ENCODE data around the gene TNS3. TPM values are rescaled to one million over a fixed set of nuclear protein-coding genes. Genes with fewer than 3 reads are reported as not detected.

The TNS3 gene
- total and polyA plus RNA-seq, 10 of the 15 experiments (the other 5 are each of a cell fraction or from before 2014, with no cell fraction given), result 0.27 to 2.7 (median 0.79) TPM

DNA sequence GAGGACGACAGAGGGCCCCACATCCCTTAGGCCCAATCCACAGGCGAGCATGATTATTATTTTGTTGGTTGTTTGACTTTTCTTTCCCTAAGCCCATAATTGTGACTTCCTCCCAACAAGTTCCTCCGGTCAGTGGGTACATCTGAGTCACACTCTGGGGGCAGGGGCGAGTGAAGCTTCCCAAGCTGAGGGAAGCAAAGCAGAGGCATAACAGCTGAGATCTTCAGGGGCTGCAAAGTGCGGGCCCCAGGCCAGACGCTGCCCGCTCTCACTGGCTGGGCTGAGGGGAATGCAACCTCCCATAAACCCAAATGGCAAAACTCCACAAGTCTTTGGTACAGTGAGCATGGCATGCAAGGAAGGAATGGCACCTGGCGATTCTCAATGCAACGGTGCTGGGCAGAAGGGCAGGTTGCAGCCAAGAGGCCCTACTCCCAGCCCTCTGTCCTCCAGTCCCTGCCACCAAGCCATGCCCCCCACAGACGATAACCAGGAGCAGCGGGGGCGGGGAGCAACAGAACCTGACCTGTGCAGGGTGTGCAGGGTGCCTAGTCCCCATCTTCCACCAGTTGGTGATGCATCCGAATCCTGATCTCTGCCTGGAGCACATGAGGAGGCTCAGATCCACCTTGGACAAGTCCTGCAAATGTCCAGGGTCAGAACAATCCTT lies 25.3 kb downstream of the TNS3 start:
- H3K27me3 ChIP-seq (replicated peaks in 1 of 2; ENCODE audit: control insufficient read depth in 2 of 2, insufficient read depth in 2 of 2, low read length in 1 of 2), result no peaks in the 10 kb centered on the region; a peak in 1 of 4 replicates
- H3K9me3 ChIP-seq (replicated peaks; ENCODE audit: control insufficient read depth, insufficient read depth, low read length), result no peaks in the 10 kb centered on the region
- ChIA-PET CTCF (no interaction called here), POLR2A (no interaction called here), SMC1A (ENCODE audit: uncharacterized antibody, unreplicated experiment) (no interaction called here), RAD21 (ENCODE audit: unreplicated experiment) (no interaction called here)
- no peaks in the 10 kb centered on the region for H3K79me2 ChIP-seq (ENCODE audit: control insufficient read depth, insufficient read depth, low read length)
- no TSS peak for BruUV-seq (replicated peaks)
- no peak for TF ChIP-seq ZNF207 (IDR thresholded peaks at IDR 0.05; ENCODE audit: borderline replicate concordance)
- peaks cover 9% of the 10 kb centered on the region for H3K4me1 ChIP-seq (ENCODE audit: control insufficient read depth, insufficient read depth, low read length)
- no peak overlapping the region for H3K9ac ChIP-seq (ENCODE audit: control insufficient read depth, insufficient read depth, low read length)
- H3K4me3 ChIP-seq, result no peak overlapping the region
- in situ Hi-C loops (cut with MboI) (no loop called here), intact Hi-C loops (cut with micrococcal nuclease; ENCODE audit: unreplicated experiment) (loop anchor here (5.0 kb wide), 1 partner anchor 66 kb away; no protein-coding TSS in a partner anchor)
- H2AFZ ChIP-seq (ENCODE audit: control insufficient read depth, low read depth, low read length), result no peak overlapping the region
- no peak overlapping the region for H3K4me2 ChIP-seq (ENCODE audit: control insufficient read depth, insufficient read depth)
- FAIRE-seq (no peak), DNase-seq (ENCODE audit: low read depth, low spot score) (no peak), ATAC-seq (no peak)
- H3K36me3 ChIP-seq (ENCODE audit: control insufficient read depth in 2 of 2, insufficient read depth in 2 of 2, low read length in 1 of 2), result no peaks in the 10 kb centered on the region
- WGBS (ENCODE audit: insufficient coverage, insufficient replicate concordance, low lambda C conversion rate, missing lambda C conversion rate), result 49% methylated on average over 13 of the region's 13 CpGs
- no peaks in the 10 kb centered on the region for H4K20me1 ChIP-seq (ENCODE audit: control insufficient read depth, insufficient read depth)
- no peak overlapping the region for H3K27ac ChIP-seq (ENCODE audit: control insufficient read depth, insufficient read depth)

DNA sequence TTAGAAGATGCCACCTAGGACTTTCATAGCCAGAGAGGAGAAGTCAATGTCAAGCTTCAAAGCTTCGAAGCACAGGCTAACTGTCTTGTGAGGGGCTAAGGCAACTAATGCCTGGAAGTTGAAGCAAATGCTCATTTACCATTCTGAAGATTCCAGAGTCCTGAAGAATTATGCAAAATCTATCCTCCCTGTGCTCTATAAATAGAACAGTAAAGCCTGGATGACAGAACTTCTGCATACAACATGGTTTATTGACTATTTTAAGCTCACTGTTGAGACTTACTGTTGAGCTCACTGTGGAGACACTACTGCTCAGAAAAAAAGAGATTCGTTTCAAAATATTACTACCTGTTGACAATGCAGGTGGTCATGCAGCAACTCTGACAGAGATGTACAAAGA lies 28.6 kb downstream of the TNS3 start:
- no peak overlapping the region for H3K9ac ChIP-seq (ENCODE audit: control insufficient read depth, insufficient read depth, low read length)
- CTCF ChIA-PET, result interaction anchor here (0.6 kb wide), 1 partner anchor 584 kb away, joined by 4 read pairs; no protein-coding TSS in a partner anchor
- FAIRE-seq, result no peak
- TF ChIP-seq, protein P1, sequence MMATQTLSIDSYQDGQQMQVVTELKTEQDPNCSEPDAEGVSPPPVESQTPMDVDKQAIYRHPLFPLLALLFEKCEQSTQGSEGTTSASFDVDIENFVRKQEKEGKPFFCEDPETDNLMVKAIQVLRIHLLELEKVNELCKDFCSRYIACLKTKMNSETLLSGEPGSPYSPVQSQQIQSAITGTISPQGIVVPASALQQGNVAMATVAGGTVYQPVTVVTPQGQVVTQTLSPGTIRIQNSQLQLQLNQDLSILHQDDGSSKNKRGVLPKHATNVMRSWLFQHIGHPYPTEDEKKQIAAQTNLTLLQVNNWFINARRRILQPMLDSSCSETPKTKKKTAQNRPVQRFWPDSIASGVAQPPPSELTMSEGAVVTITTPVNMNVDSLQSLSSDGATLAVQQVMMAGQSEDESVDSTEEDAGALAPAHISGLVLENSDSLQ (IDR thresholded peaks at IDR 0.05), result no peak
- TF ChIP-seq ZNF207 (IDR thresholded peaks at IDR 0.05; ENCODE audit: borderline replicate concordance), result no peak
- no peak for TF ChIP-seq POU2F2 (IDR thresholded peaks at IDR 0.05; ENCODE audit: borderline replicate concordance, low read depth, low read length)
- TF ChIP-seq JUNB (IDR thresholded peaks at IDR 0.05), result no peak
- no peak for TF ChIP-seq KAT2A (conservative IDR thresholded peaks at IDR 0.05; ENCODE audit: control insufficient read depth, low read depth, low read length)
- TF ChIP-seq, protein P2, sequence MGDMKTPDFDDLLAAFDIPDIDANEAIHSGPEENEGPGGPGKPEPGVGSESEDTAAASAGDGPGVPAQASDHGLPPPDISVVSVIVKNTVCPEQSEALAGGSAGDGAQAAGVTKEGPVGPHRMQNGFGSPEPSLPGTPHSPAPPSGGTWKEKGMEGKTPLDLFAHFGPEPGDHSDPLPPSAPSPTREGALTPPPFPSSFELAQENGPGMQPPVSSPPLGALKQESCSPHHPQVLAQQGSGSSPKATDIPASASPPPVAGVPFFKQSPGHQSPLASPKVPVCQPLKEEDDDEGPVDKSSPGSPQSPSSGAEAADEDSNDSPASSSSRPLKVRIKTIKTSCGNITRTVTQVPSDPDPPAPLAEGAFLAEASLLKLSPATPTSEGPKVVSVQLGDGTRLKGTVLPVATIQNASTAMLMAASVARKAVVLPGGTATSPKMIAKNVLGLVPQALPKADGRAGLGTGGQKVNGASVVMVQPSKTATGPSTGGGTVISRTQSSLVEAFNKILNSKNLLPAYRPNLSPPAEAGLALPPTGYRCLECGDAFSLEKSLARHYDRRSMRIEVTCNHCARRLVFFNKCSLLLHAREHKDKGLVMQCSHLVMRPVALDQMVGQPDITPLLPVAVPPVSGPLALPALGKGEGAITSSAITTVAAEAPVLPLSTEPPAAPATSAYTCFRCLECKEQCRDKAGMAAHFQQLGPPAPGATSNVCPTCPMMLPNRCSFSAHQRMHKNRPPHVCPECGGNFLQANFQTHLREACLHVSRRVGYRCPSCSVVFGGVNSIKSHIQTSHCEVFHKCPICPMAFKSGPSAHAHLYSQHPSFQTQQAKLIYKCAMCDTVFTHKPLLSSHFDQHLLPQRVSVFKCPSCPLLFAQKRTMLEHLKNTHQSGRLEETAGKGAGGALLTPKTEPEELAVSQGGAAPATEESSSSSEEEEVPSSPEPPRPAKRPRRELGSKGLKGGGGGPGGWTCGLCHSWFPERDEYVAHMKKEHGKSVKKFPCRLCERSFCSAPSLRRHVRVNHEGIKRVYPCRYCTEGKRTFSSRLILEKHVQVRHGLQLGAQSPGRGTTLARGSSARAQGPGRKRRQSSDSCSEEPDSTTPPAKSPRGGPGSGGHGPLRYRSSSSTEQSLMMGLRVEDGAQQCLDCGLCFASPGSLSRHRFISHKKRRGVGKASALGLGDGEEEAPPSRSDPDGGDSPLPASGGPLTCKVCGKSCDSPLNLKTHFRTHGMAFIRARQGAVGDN (IDR thresholded peaks at IDR 0.05), result no peak
- TF ChIP-seq NFYA (IDR thresholded peaks at IDR 0.05; ENCODE audit: borderline replicate concordance, low read depth, low read length), result no peak
- no peak for TF ChIP-seq NR2C2 (IDR thresholded peaks at IDR 0.05; ENCODE audit: borderline replicate concordance, control insufficient read depth, insufficient read length, low read depth)

More for the DNA sequence above, 28.6 kb downstream of the TNS3 start:
- BruUV-seq (replicated peaks), result no TSS peak
- intact Hi-C loops (cut with micrococcal nuclease; ENCODE audit: unreplicated experiment) (no loop called here), in situ Hi-C loops (cut with MboI) (no loop called here)
- Histone ChIP-seq H3K9me3 (replicated peaks; ENCODE audit: control insufficient read depth, insufficient read depth, low read length) (no peaks in the 10 kb centered on the region), H3K36me3 (ENCODE audit: control insufficient read depth in 2 of 2, insufficient read depth in 2 of 2, low read length in 1 of 2) (no peaks in the 10 kb centered on the region), H3K4me3 (no peak overlapping the region), H2AFZ (ENCODE audit: control insufficient read depth, low read depth, low read length) (no peak overlapping the region), H3K4me2 (ENCODE audit: control insufficient read depth, insufficient read depth) (no peak overlapping the region), H4K20me1 (ENCODE audit: control insufficient read depth, insufficient read depth) (no peaks in the 10 kb centered on the region), H3K27me3 (replicated peaks in 1 of 2; ENCODE audit: control insufficient read depth in 2 of 2, insufficient read depth in 2 of 2, low read length in 1 of 2) (no peaks in the 10 kb centered on the region; a peak in 2 of 4 replicates), H3K4me1 (ENCODE audit: control insufficient read depth, insufficient read depth, low read length) (peaks cover 9% of the 10 kb centered on the region), H3K27ac (ENCODE audit: control insufficient read depth, insufficient read depth) (no peak overlapping the region), H3K79me2 (ENCODE audit: control insufficient read depth, insufficient read depth, low read length) (no peaks in the 10 kb centered on the region)
- ChIA-PET SMC1A (ENCODE audit: uncharacterized antibody, unreplicated experiment) (no interaction called here), RAD21 (ENCODE audit: unreplicated experiment) (no interaction called here), POLR2A (no interaction called here)
- no peak for ATAC-seq
- WGBS (ENCODE audit: insufficient coverage, insufficient replicate concordance, low lambda C conversion rate, missing lambda C conversion rate), result 49% methylated on average over 2 of the region's 2 CpGs
- no peak for DNase-seq (ENCODE audit: low read depth, low spot score)

Measured in GM12878 (cell line).